Effector CD4-positive, alpha-beta T cell (primary cell): Measurements from ENCODE around the gene ABCC6.
"Not testable (repeated sequence)": the region's sequence is repeated elsewhere in the genome, so short reads cannot be mapped to it uniquely, and the experiment has no call there.

Experiments used
- DNase-seq: peaks from one replicate; pipeline ENCODE4 v3.0.0-alpha.2; 2020

Gene ABCC6

GRCh38 chr16:16108759-16109158 lies 114.5 kb downstream of the ABCC6 start:
- no peak for DNase-seq

DNA sequence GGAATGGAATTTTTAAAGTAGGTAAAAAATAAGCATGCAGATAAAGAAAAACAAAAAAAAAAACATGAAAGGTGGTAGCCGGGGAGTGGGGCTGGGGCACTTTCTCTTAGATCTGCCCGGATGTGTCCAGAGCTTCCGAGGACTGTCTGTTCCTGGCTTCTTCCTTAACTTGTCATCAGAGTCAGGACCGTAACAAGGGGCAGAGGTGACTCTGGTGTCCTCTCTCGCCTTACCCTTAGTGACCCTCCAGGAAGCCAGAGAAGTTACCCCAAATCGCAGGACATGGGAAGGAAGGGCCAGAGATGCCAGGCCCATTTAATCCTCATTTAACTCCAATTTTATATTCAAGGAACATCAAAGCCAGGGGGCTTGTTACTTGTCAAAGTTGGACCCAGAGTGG lies 115.5 kb downstream of the ABCC6 start:
- DNase-seq, result no peak

DNA sequence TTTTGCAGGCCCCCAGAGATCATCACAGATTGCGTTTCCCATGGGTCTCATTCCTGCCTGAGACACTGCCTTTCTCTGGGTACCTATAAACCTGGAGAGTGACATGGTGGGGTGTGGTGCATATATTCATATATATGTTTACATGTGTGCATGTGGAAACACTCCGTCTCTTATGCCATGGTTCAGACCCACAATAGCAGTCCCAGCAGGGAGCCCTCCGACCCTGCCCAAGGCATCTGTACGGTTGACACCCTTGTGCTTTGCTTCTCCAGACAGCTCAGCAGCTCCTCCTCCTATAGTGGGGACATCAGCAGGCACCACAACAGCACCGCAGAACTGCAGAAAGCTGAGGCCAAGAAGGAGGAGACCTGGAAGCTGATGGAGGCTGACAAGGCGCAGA lies 116.8 kb downstream of the ABCC6 start:
- DNase-seq, result no peak

DNA sequence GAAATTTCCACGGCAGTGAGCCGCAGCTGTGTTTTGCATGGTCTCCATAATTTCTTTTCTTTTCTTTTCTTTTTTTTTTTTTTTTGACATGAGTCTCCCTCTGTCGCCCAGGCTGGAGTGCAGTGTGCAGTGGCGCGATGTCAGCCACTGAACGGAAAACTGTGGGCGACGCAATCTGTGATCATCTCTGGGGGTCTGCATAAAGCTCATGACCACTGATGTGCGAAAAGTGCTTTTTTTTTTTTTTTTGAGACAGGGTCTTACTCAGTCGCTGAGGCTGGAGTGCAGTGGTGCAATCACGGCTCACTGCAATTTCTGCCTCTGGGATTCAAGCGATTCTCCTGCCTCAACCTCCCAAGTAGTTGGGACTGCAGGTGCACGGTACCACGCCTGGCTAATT lies 117.6 kb downstream of the ABCC6 start:
- DNase-seq, result no peak

GRCh38 chr16:16104804-16105141 lies 118.5 kb downstream of the ABCC6 start:
- not testable (repeated sequence) for DNase-seq

- DNase-seq, result not testable (repeated sequence)
These were observed 119.0 kb downstream of the ABCC6 start for GRCh38 chr16:16104132-16104803.

DNA sequence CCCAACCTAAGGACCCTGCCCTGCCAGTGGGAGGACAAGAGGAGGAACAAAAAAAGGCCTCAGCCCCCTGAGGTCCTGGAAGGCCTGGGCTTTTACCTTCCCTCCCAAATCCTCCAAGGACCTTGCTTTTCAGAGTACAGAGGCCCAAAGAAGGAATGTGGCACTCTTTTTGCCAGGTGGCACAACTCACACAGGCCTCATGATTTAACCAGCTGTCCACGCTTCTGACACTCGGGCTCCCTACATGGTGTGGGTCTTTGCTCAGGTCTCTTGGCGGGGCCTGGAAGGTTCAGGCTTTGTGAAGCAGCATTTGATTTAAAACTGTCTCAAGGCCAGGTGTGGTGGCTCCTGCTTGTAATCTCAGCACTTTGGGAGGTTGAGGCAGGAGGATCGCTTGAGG lies 120.6 kb downstream of the ABCC6 start:
- no peak for DNase-seq

DNA sequence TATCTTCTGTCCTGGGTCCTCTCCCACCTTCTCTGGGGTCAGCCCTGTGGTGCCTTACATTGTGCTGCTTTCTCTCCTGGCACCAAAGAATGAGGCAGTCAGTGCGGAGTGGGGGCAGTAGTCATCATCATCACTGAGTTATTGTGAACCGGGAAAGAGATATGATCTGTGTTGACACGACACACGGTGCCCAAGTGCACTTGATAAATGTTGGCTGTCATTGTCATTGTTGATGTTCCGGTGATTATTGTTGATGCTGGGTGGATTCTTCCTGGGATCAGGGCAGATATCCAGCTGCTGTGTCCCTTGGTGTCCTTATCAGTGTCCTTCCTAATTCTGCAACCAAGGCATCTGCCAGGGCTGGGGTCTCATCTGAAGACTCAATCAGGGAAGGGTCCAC lies 121.7 kb downstream of the ABCC6 start:
- DNase-seq, result no peak

DNA sequence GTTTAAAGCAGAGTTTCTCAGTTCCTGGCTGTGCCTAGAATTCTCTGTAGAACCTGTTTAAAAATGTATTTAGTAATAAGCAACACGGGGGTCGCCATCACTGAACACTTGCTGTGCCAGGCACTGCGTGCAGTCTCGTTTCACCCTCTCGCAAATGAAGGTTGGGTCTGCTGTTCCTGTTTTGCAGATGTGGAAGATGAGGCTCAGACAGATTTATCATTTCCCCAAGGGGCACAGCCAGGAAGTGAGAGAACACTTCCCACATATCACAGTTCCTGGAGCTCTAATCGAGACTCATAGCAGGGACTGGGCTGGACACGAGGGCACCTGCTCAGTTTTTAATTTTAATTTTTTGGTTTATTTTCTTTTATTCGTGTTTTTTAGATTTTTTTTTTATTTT lies 122.7 kb downstream of the ABCC6 start:
- DNase-seq, result no peak

GRCh38 chr16:16099320-16099719 lies 124.0 kb downstream of the ABCC6 start:
- no peak for DNase-seq
